Colonic mucosa (tissue), 4 donors: ENCODE results near the gene EARS2. TPM values are rescaled to one million over a fixed set of nuclear protein-coding genes. Genes with fewer than 3 reads are reported as not detected.

Experiments used
- DNase-seq: peaks from one replicate; pipeline ENCODE4 v3.0.0-alpha.2; 2020
- H3K27ac ChIP-seq: fragments of 200-600 bp; one replicate; pipeline ENCODE4 v1.8.0; 2021
- H3K27me3 ChIP-seq: fragments of 200-600 bp; one replicate; pipeline ENCODE4 v1.8.0; 2021
- H3K36me3 ChIP-seq: fragments of 200-600 bp; one replicate; pipeline ENCODE4 v1.8.0; 2021
- H3K4me1 ChIP-seq: fragments of 200-600 bp; one replicate; pipeline ENCODE4 v1.8.0; 2021; ENCODE audit warnings: mild to moderate bottlenecking
- H3K4me3 ChIP-seq: fragments of 200-600 bp; one replicate; pipeline ENCODE4 v1.8.0; 2021
- H3K9ac ChIP-seq, 2 donors: one replicate each; pipeline ENCODE4 v1.7.0; 2013; ENCODE audit warnings: control low read depth in 2 of 2, low read depth in 2 of 2, low read length in 2 of 2
- H3K9me3 ChIP-seq: fragments of 200-600 bp; one replicate; pipeline ENCODE4 v1.8.0; 2021
- intact Hi-C: fragments of 100-400 bp; cut with DNase I; formaldehyde crosslinking; loops from one replicate; pipeline ENCODE4 v1.14.1; 2022
- total RNA-seq, 2 donors: library from RNA; stranded (reverse); fragmentation: NEBNext Ultra II Directional in 1 of 2; extraction: Animal tissue kit (Norgen Biotek cat#: 25700) in 1 of 2; gene quantifications; one replicate each; pipeline ENCODE4 v1.2.1, GENCODE V29; 2021
- TF ChIP-seq, protein P1 (sequence below): fragments of 200-600 bp; IDR thresholded peaks from one replicate; pipeline ENCODE4 v1.8.0; 2022; ENCODE audit warnings: antibody characterized with exemption, mild to moderate bottlenecking
- donor health status: healthy.
- donor health status: DM: no; HTN: no; CAD: no.
- donor health status: DM: no; HTN: no; CAD: no.

EARS2 gene
- total RNA-seq, 2 donors from 2014 or later: 12.3 to 28.7 TPM

DNA sequence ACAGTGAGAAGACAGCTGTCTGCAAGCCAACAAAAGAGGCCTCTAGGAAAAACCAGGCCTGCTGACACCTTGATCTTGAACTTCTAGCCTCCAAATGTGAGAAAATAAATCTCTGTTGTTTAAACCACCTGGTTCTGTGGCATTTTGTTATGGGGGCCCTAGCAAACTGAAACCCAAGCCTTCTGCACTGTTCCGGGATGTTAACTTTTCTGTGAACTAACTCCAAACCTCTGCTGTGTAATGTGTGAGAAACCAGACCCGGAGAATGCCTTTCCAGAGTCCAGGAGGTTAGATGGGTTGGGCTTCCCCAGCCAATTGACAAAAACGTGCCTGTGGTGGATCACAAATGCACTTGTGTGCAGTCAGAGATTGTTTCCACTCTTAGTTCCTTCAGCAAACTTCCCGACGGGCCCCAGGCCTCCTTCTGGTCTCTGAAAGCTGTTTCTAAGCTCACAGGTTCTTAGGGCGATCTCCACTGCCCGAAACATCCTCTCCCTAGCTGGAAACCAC is 33.2 kb downstream of the EARS2 start:
- Histone ChIP-seq H3K9me3 (no peaks in the 10 kb centered on the region), H3K27ac (no peak overlapping the region), H3K27me3 (no peaks in the 10 kb centered on the region), H3K4me3 (no peak overlapping the region), H3K36me3 (no peaks in the 10 kb centered on the region), H3K9ac (no peak overlapping the region), H3K4me1 (no peaks in the 10 kb centered on the region)
- intact Hi-C loops: no loop called here
- no peak for DNase-seq
- TF ChIP-seq, protein P1, sequence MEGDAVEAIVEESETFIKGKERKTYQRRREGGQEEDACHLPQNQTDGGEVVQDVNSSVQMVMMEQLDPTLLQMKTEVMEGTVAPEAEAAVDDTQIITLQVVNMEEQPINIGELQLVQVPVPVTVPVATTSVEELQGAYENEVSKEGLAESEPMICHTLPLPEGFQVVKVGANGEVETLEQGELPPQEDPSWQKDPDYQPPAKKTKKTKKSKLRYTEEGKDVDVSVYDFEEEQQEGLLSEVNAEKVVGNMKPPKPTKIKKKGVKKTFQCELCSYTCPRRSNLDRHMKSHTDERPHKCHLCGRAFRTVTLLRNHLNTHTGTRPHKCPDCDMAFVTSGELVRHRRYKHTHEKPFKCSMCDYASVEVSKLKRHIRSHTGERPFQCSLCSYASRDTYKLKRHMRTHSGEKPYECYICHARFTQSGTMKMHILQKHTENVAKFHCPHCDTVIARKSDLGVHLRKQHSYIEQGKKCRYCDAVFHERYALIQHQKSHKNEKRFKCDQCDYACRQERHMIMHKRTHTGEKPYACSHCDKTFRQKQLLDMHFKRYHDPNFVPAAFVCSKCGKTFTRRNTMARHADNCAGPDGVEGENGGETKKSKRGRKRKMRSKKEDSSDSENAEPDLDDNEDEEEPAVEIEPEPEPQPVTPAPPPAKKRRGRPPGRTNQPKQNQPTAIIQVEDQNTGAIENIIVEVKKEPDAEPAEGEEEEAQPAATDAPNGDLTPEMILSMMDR: no peak

DNA sequence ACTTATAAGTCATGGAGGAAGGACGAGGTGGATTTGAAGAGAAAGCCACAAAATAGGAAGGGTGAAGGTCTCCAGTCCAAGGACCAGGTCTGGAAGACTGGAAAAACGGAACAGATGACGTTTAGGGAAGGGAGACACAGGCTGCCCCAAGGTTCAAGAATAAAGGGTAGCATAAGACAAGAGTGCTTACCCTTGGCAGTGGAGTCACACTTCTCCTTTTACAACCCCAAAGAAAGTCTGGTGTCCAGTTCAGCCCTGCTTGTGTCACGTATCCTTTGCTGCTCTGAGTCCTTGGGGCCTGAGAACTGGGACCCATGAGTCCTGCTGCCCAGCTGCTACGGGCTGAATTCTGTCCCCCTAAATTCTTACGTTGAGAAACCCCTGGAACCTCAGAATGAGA is 33.8 kb downstream of the EARS2 start:
- intact Hi-C loops: no loop called here
- no peaks in the 10 kb centered on the region for H3K36me3 ChIP-seq
- no peak for DNase-seq
- H3K4me3 ChIP-seq: no peak overlapping the region
- H3K27me3 ChIP-seq: no peaks in the 10 kb centered on the region
- H3K27ac ChIP-seq: no peak overlapping the region
- TF ChIP-seq, protein P1: no peak
- H3K9ac ChIP-seq: no peak overlapping the region
- no peaks in the 10 kb centered on the region for H3K4me1 ChIP-seq
- no peaks in the 10 kb centered on the region for H3K9me3 ChIP-seq

DNA sequence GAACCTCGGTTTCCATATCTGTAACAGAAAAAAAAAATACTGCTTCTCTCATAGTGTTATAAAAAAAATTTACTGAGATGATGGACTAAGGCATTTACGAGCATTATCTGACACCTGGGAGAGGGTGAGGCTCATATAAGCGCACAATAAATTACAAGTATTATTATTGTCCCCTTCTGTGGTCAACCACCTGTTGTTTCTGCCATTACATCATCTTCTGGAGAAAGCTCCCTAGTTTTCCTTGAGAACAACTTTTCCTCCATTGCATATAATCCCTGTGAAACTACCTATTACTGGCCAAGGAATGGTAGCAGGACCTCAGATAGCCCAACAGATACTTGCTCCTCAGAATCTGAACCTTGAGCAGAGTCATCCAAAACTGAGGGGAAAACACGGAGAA is 35.2 kb downstream of the EARS2 start:
- H3K4me3 ChIP-seq: no peak overlapping the region
- no peak overlapping the region for H3K27ac ChIP-seq
- H3K9ac ChIP-seq: no peak overlapping the region
- TF ChIP-seq, protein P1: no peak
- no peaks in the 10 kb centered on the region for H3K4me1 ChIP-seq
- no peaks in the 10 kb centered on the region for H3K36me3 ChIP-seq
- H3K9me3 ChIP-seq: no peaks in the 10 kb centered on the region
- no peaks in the 10 kb centered on the region for H3K27me3 ChIP-seq
- intact Hi-C loops: no loop called here
- no peak for DNase-seq

DNA sequence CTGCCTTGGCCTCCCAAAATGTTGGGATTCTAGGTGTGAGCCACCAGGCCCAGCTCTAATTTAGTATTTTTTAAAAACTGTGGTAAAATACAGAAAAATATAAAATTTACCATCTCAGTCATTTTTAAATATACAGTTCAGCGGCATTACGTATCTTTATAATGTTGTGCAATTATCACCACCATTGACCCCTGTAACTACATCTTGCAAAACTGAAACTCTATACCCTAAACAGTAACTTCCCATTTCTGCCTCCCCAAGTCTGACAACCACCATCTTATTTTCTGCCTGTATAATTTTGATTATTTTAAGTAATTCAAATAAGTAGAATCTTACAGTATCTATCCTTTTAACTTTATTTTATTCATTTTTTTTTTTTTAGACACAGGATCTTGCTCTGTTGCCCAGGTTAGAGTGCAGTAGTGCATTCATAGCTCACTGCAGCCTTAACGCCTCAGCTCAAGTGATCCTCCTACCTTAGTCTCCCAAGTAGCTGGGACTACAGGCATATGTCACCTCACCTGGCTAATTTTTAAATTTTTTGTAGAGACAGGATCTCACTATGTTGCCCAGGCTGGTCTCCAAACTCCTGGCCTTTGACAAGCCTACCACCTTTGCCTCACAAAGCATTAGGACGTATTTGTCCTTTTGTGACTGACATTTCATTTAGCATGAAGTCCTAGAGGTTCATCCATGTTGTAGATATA is 36.0 kb downstream of the EARS2 start:
- H3K27ac ChIP-seq: no peak overlapping the region
- TF ChIP-seq, protein P1: no peak
- no peaks in the 10 kb centered on the region for H3K36me3 ChIP-seq
- DNase-seq: no peak
- intact Hi-C loops: no loop called here
- H3K4me3 ChIP-seq: no peak overlapping the region
- H3K9me3 ChIP-seq: no peaks in the 10 kb centered on the region
- H3K9ac ChIP-seq: no peak overlapping the region
- H3K4me1 ChIP-seq: no peaks in the 10 kb centered on the region
- no peaks in the 10 kb centered on the region for H3K27me3 ChIP-seq

DNA sequence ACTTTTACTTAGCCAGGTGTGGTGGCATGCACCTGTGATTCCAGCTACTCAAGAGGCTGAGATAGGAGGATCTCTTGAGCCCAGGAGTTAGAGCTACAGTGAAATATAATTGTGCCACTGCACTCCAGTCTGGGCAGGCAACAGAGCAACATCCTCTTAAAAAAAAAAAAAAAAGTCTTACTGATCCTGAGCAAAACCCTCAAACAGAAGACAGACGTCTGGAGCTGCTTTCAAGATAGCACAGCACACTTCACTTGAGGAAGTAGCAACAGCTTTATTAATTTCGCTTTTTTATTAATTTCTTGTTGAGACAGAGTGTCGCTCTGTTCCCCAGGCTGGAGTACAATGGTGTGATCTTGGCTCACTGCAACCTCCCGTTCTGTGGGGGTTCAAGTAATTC is 36.6 kb downstream of the EARS2 start:
- no peaks in the 10 kb centered on the region for H3K36me3 ChIP-seq
- H3K4me1 ChIP-seq: no peaks in the 10 kb centered on the region
- no peak for DNase-seq
- H3K9me3 ChIP-seq: no peaks in the 10 kb centered on the region
- no peaks in the 10 kb centered on the region for H3K27me3 ChIP-seq
- intact Hi-C loops: no loop called here
- no peak overlapping the region for H3K4me3 ChIP-seq
- TF ChIP-seq, protein P1: no peak
- H3K9ac ChIP-seq: no peak overlapping the region
- no peak overlapping the region for H3K27ac ChIP-seq
